HT1080 (cell line): ENCODE data around the gene KLHL10. TPM values are rescaled to one million over a fixed set of nuclear protein-coding genes. Genes with fewer than 3 reads are reported as not detected.
A peak's percentile ranks its signal among the peaks of the same experiment; 100 is the strongest.
"Not testable (repeated sequence)": the region's sequence is repeated elsewhere in the genome, so short reads cannot be mapped to it uniquely, and the experiment has no call there.

Experiments
- DNase-seq: peaks from one replicate; pipeline ENCODE4 v3.0.0-alpha.2; 2015; ENCODE audit warnings: low read depth
- total RNA-seq: library from RNA; depleted of rRNA; stranded (reverse); fragments of >200 nt; shearing (Covaris generic); gene quantifications from 2 replicates; pipeline ENCODE4 v1.2.3, GENCODE V29; 2014

Gene KLHL10
- total RNA-seq, 1 experiment from 2014 or later = not detected

DNA sequence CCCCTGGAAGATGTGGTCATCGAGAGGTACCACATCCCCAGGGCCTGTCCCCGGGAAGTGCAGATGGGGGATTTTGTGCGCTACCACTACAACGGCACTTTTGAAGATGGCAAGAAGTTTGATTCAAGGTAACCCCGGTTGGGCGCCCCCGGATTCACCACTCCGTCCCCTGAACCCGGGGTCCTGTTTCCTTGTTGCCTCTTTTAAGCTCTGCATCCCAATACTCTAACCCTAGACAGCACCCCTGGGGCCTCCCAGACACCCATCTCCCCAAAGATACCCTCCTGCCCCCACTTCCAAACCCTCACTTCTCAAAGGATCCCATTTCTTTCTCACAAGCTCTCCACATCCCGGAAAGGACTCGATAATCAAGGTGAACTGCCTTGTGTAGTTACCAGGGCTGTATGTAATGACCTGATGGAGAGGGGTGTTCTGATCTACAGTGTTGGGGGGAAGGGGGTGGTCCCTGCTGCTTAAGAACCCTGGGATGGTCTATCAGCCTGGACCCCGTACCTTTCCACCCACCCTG is 24.4 kb upstream of the KLHL10 start:
- DNase-seq = no peak

DNA sequence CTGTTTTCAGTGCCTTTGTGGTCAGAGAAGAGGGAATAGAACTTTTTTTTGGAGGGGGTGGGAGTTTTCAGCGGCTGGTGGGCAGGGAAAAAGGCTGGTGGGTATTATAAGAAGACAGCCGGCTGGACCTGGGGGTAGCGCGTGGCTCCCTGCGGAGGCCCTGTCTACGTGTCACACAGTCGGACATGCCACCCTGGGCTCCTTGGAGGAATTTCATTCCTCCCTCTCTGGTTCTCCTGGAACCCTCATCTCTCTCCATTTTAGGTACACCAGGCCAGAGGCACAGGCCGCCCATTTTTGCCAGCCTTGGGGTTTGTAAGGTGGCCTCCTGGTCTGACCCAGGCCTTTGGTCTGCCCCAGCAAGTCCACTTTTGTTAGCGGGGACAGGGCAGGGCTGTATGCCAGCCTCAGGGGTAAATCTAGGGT is 23.9 kb upstream of the KLHL10 start:
- no peak for DNase-seq

DNA sequence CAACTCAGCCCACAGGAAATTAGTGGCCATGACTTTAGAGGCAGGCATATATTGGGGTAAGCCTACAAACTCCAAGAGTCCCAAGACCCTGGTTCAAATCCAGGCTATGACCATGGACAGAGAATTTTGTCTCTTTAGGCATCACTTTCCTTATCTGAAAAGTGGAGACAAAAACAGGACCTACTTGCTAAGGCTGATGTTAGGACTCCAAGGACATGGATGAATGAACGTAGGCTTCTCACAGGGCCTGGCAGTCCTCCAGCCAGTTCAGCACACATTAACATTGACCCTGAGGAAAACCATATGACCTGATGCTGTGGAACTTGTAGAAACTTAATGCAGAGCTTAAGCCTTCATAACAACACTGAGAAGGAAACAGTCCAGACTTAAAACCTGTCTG is 23.4 kb upstream of the KLHL10 start:
- no peak for DNase-seq

DNA sequence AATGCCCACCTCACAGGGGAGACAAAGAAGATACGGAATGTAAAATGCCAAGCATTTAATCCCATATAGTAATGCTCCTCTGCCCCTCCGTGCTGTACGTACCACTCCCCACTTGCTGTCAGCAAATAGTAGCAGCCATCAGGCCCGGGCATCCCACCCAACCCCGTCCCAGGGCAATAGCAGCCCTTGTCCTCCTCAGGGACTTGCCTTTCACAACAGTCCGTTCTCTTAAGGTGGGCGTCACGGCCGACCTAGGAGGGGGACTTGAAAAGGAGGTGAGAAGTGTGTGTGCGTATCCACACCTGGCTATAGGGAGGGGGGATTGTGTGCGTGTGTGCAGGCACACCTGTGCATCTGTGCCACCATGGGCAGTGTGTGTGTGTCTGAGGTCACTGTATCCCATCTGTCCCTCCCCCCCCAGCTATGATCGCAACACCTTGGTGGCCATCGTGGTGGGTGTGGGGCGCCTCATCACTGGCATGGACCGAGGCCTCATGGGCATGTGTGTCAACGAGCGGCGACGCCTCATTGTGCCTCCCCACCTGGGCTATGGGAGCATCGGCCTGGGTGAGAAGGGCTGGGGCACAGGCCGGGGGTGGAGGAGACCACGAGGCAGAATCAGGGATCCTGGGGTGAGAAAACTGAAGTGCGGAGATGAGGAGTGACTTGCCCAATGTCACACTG is 20.8 kb upstream of the KLHL10 start:
- no peak for DNase-seq

DNA sequence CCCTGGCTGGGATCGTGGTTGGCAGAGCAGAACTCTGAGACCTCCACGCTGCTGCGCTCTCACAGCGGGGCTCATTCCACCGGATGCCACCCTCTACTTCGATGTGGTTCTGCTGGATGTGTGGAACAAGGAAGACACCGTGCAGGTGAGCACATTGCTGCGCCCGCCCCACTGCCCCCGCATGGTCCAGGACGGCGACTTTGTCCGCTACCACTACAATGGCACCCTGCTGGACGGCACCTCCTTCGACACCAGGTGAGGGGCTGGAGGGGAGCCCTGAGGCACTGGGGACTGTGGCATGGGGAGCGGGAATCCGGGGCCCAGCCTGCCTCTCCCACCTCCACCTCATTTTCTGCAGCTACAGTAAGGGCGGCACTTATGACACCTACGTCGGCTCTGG is 19.6 kb upstream of the KLHL10 start:
- no peak for DNase-seq

DNA sequence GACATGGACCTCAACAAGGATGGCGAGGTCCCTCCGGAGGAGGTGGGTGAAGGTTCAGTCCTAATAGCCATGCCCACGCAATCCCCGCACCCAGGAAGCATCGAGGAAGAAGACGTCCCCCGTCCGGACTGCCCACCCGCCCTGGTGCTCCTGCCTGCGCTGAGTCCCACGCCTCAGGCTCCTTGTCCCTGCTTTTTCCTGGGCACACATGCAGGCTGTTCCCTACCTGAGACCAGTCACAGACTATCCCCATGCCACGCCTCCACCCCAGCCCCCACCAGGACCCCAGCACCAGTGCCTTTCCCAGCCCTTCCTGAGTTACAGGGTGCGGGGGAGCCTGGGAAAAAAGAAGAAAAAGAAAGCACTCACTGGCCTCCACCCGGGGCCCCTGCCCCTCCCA is 15.8 kb upstream of the KLHL10 start:
- DNase-seq = no peak

DNA sequence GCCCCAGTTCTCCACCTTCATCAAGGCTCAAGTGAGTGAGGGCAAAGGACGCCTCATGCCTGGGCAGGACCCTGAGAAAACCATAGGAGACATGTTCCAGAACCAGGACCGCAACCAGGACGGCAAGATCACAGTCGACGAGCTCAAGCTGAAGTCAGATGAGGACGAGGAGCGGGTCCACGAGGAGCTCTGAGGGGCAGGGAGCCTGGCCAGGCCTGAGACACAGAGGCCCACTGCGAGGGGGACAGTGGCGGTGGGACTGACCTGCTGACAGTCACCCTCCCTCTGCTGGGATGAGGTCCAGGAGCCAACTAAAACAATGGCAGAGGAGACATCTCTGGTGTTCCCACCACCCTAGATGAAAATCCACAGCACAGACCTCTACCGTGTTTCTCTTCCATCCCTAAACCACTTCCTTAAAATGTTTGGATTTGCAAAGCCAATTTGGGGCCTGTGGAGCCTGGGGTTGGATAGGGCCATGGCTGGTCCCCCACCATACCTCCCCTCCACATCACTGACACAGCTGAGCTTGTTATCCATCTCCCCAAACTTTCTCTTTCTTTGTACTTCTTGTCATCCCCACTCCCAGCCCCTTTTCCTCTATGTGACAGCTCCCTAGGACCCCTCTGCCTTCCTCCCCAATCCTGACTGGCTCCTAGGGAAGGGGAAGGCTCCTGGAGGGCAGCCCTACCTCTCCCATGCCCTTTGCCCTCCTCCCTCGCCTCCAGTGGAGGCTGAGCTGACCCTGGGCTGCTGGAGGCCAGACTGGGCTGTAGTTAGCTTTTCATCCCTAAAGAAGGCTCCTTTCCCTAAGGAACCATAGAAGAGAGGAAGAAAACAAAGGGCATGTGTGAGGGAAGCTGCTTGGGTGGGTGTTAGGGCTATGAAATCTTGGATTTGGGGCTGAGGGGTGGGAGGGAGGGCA is 15.1 kb upstream of the KLHL10 start:
- no peak for DNase-seq

DNA sequence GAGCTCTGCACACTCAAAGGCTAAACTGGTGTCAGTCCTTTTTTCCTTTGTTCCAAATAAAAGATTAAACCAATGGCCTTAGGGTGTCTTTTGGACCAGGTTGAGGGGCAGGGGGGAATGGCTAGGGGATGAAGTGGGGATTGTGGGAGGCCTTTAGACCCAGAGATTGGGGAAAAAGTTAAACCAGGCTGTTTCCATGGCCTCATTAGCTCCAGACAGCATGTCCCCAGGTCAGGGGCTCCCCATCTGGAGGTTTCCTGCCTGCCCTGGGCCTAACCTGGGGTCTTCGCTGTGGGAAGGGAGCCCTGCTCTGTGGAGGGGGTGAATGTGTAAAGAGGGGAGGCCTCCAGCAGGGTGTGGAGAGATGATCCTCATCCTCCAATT is 14.5 kb upstream of the KLHL10 start:
- no peak for DNase-seq

DNA sequence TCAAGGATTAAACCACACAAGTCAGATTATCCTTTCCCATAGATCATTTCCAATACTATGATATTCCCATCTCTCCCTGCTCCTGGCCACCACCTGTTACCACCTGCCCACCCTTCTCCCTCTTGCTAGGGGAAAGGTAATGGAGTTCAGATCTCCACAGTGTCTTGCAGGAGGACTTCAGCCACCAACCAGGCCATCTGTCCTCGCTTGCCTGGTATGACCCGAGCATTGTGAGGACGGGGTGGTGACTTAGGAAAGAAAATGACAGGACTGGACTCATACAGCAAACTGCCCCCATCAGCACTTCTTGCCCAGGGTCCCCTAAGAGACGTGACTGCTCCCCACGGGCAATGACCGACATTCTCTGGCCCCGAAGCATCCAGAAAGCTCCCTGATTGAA is 14.0 kb upstream of the KLHL10 start:
- DNase-seq = no peak

DNA sequence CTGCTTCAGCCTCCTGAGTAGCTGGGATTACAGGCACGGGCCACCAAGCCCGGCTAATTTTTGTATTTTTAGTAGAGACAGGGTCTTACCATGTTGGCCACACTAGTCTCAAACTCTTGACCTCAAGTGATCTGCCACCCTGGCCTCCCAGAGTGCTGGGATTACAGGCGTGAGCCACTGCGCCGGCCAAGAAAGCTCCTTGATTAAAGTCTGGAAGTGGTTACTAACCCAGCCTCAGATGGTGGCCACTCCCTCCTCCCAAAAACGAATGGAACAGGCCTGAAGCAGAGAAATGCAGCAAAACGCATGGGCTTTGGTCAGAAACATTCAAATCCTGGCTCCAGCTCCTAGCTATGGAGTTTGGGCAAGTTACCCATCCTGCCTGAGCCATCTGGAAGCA is 13.5 kb upstream of the KLHL10 start:
- DNase-seq = no peak

DNA sequence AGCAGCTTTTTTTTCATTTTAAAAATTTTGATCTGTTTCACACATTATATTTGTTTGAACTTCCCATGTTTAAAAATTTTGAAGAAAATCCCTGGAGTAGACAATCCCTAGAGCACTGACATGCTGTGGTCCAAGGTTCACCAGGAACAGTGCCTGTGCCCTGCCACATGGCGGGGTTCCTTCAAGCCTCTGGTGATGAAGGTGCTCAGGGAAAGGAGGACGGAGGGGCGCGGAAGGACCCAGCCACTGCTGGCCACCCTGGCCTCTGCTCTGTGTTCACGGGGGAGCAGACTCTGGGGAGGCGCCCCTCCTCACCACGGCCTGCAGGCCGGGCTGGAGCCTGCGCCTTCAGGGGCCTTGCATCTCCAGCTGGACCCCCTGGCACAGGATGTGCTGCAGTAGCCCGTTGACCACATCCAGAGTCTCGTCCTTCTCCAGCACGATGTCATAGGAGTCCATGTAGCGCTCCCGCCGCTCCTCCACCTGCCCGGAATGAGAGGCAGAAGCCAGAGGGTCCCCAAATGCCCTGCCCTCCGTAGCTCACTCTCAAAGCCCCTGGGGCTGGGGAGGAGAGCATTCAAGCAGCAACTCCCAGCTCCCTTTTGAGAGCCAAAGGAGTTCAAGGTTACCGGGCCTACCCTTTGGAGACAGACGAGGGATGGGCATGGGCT is 12.3 kb upstream of the KLHL10 start:
- DNase-seq = no peak

DNA sequence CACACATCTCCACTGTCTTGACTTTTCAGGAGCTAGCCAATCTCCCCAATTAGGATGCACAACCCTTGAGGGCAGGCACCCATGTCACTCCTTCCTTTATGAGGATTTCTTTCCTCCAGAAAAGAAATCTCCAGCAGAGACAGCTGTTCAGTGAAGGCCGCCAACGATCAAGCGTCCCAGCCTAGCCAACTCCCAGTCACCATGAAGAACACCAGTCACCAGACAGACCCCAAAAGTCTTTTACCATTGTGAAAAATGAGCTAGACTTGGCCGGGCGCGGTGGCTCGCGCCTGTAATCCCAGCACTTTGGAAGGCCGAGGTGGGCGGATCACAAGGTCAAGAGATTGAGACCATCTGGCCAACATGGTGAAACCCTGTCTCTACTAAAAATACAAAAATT is 7.7 kb upstream of the KLHL10 start:
- DNase-seq = not testable (repeated sequence)

DNA sequence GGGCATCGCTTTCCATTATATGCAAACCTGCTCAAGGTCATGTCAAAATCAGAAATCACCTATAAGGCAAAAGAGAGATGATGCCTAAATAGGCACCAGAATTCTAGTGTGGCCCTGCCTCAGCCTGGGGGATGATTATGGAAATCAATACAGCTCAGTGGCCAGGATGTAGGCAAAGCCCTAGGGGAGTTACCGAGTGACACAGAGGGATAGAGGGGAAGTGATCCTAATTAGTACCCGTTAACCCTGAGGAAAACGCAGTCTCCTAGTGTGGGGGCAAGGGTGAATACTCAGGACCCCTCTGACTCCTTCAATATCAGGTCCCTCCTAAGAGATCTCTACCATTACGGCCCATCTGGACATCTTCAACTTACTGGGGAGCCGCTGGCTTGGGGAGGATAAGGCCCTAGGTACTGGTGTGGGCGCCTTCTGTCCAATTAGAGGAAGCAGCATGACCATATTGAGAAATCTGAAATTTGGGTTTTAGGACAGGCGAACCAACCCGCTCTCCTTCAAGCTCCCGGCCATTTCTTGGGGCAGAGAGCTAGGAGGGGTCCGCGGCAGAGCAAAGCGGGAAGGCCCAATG is 2.3 kb upstream of the KLHL10 start:
- no peak for DNase-seq

DNA sequence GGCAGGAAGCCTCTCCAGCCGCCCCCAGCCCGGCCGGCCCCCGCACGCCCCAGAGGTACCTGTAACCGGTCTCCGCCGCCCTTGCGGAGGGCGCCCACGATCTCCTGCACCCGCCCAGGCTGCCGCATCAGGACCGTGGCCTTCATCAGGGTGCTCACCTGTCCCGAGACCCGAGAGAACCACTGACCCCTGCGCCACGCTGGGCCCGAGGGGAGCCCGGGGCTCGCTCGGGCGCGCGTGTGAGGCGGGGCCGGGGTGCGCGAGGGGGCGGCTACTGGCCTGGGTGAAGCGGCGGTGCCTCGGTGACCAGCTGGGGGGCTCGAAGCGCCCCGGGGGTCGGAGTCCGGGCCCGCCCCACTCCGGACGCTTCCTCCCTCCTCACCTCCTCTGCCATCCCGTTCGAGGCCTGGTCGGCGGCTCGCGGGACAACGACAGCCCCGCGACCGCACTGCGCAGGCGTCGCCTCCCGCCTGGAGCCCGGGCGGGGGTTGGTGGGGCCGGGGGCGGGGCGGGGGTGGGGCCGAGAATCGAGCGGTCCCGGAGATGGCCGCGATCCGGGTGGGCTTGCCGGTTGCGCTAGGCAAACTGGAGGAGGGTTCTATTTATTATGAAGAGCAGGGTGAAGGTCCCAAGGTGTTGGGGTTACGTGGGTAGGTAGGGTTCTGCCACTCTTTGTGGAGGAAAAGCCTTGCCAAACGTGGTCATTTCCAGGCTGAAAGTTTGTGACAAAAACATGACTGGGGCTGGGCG is 1.6 kb upstream of the KLHL10 start, which contains the start of gene NT5C3B:
TSS of gene NT5C3B (minus strand) at position 433 of the 750 bp plus-strand sequence. CDS start at position 394, 39 bp downstream.
- peak; percentile 38 for DNase-seq

DNA sequence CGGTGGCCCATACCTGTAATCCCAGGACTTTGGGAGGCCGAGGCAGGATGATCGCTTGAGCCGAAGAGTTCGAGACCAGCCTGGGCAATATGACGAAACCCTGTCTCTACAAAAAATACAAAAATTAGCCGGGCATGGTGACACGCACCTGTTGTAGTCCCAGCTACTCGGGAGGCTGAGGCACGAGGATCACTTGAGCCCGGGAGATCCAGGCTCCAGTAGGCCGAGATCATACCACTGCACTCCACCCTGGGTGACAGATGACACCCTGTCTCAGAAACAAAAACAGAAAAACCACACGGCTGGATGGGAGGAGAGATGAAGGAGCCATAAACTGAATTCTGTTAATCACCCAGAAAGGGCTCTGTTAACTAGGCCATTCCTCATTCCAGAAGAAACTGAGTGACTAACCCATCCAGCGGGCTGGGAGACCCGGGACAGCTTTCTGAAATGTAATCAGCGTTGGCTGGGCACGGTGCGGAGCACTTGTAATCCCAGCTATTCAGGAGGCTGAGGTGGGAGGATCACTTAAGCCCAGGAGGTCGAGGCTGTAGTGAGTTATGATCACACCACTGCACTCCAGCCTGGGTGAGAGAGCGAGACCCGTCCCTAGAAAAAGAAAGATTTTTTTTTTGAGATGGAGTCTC is 952 bp upstream of the KLHL10 start:
- DNase-seq = no peak

DNA sequence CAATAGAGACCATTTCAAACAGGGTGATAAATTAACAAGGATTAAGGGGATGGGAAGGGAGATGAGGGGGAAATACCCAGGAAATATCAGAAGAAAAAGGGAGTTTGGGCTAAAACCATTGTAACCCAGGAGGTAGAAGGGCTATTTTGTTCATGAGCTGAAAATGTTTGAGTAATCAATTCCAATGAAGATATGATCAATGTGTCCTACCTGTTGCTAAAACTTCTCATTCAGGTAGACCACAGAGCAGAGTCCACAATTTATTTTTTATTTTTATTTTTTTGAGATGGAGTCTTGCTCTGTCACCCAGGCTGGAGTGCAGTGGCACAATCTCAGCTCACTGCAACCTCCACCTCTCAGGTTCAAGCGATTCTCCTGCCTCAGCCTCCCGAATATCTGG is 1.8 kb downstream of the KLHL10 start:
- not testable (repeated sequence) for DNase-seq

DNA sequence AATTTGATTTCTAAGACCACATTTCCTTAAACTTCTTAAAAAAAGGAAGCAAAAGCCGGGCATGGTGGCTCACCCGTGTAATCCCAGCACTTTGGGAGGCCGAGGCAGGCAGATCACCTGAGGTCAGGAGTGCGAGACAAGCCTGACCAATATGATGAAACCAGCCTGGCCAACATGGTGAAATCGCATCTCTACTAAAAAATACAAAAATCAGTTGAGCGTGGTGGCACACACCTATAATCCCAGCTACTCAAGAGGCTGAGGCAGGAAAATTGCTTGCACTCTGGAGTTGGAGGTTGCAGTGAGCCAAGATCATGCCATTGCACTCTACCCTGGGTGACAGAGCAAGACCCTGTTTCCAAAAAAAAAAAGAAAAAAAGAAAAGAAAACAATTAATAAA is 3.2 kb downstream of the KLHL10 start:
- DNase-seq = not testable (repeated sequence)

DNA sequence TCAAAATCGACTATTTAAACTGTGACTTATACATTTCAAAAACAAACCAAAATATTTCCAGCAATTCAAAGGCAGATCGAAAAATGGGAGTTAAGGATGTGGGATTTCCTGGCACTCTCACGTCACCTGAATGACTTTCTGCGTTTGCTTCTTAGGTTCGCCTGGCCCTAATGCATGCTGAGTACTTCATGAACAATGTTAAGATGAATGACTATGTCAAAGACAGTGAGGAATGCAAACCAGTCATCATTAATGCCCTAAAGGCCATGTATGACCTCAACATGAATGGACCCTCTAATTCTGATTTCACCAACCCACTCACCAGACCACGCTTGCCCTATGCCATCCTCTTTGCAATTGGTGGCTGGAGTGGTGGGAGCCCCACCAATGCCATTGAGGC is 7.3 kb downstream of the KLHL10 start:
- no peak for DNase-seq

DNA sequence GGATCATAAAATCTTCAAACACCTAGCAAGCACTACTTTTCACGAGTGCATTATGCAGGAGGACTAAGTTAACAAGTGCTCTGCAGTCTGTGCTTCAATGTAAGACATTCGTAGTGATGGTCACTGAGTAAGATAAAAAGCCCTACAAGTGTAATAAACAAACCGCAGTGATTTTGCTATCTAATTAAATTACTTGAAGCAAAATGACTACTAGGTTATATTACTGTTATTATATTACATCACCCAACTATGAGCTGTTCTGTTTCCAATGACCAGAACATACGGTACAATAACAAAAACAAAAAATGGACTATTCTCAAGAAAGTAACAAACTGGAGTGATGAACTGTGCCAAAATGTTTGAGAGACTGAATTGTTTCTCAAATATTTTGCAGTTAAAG is 11.2 kb downstream of the KLHL10 start:
- DNase-seq = no peak
